ENCODE data around the gene NXPH4.

The NXPH4 gene

GRCh38 chr12:57183939-57184725 lies 32.5 kb upstream of the NXPH4 start:
- Histone ChIP-seq H3K4me3 (ENCODE audit: low read depth, low read length) (no peak overlapping the region), H3K27ac (no peak overlapping the region), H3K27me3 (ENCODE audit: insufficient read depth, low read depth, severe bottlenecking) (no peaks in the 10 kb centered on the region), H3K9me3 (ENCODE audit: severe bottlenecking) (no peaks in the 10 kb centered on the region), H3K36me3 (no peaks in the 10 kb centered on the region)
- no peak for DNase-seq
- TF ChIP-seq CTCF (IDR thresholded peaks at IDR 0.05; ENCODE audit: low read depth, low read length) = no peak

- Histone ChIP-seq H3K4me3 (ENCODE audit: low read depth, low read length) (no peak overlapping the region), H3K9me3 (ENCODE audit: severe bottlenecking) (no peaks in the 10 kb centered on the region), H3K27me3 (ENCODE audit: insufficient read depth, low read depth, severe bottlenecking) (no peaks in the 10 kb centered on the region), H3K27ac (no peak overlapping the region), H3K36me3 (no peaks in the 10 kb centered on the region)
- DNase-seq = no peak
- no peak for TF ChIP-seq CTCF (IDR thresholded peaks at IDR 0.05; ENCODE audit: low read depth, low read length)
Measured at GRCh38 chr12:57185403-57185802, 31.2 kb upstream of the NXPH4 start.

- DNase-seq = no peak
- TF ChIP-seq CTCF (IDR thresholded peaks at IDR 0.05; ENCODE audit: low read depth, low read length) = no peak
- H3K4me3 ChIP-seq (ENCODE audit: low read depth, low read length) = no peak overlapping the region
- H3K27ac ChIP-seq = no peak overlapping the region
- no peaks in the 10 kb centered on the region for H3K27me3 ChIP-seq (ENCODE audit: insufficient read depth, low read depth, severe bottlenecking)
- H3K36me3 ChIP-seq = no peaks in the 10 kb centered on the region
- no peaks in the 10 kb centered on the region for H3K9me3 ChIP-seq (ENCODE audit: severe bottlenecking)
Measured at GRCh38 chr12:57185906-57186508, 30.6 kb upstream of the NXPH4 start.

GRCh38 chr12:57187222-57188089 lies 29.1 kb upstream of the NXPH4 start:
- Histone ChIP-seq H3K9me3 (ENCODE audit: severe bottlenecking) (no peaks in the 10 kb centered on the region), H3K27me3 (ENCODE audit: insufficient read depth, low read depth, severe bottlenecking) (no peaks in the 10 kb centered on the region), H3K27ac (no peak overlapping the region), H3K36me3 (no peaks in the 10 kb centered on the region), H3K4me3 (ENCODE audit: low read depth, low read length) (no peak overlapping the region)
- no peak for TF ChIP-seq CTCF (IDR thresholded peaks at IDR 0.05; ENCODE audit: low read depth, low read length)
- DNase-seq = no peak

GRCh38 chr12:57188090-57188425 lies 28.5 kb upstream of the NXPH4 start:
- H3K4me3 ChIP-seq (ENCODE audit: low read depth, low read length) = no peak overlapping the region
- DNase-seq = no peak
- H3K27me3 ChIP-seq (ENCODE audit: insufficient read depth, low read depth, severe bottlenecking) = no peaks in the 10 kb centered on the region
- no peak overlapping the region for H3K27ac ChIP-seq
- H3K36me3 ChIP-seq = no peaks in the 10 kb centered on the region
- no peaks in the 10 kb centered on the region for H3K9me3 ChIP-seq (ENCODE audit: severe bottlenecking)
- no peak for TF ChIP-seq CTCF (IDR thresholded peaks at IDR 0.05; ENCODE audit: low read depth, low read length)

Measured in WERI-Rb-1 (cell line).